GM19351 (cell line): Measurements from ENCODE around the gene RPUSD4.

Source experiments
- ATAC-seq: cut with Tn5 transposase; IDR thresholded peaks from one replicate; pipeline ENCODE4 v1.9.1; 2021; ENCODE audit warnings: mild to moderate bottlenecking, moderate library complexity; ENCODE audit not compliant: unreplicated experiment

RPUSD4 gene

DNA sequence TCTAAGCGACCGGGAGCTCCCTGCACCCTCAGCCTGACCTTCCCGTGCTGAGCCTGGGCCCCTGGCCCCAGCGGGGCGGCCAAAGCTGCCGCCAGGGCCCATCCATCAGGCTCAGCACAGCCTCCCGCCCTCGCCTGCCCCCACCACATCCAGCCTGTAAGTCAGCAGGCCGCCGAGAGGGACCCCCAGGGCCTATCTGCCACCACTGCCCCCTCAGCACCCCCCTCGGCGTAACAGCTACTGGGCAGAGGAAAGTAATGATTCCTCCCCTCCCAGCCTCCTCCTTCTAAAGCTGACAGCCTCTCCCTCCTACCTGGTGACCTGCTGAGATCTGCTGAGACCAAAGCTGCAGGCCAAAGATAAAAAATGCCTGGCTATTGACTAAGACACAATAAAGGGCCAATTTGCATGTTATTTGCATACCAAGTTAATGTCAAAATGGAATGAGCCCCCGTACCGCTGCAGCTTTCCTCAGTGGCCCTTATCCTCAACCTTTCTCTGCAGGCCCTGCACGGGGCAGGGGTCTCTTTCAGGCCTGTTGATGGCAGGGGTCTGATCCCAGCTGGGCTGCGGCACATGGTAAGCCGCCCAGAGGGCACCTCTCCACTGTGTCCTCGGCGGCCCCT lies 51.6 kb downstream of the RPUSD4 start:
- no peak for ATAC-seq

DNA sequence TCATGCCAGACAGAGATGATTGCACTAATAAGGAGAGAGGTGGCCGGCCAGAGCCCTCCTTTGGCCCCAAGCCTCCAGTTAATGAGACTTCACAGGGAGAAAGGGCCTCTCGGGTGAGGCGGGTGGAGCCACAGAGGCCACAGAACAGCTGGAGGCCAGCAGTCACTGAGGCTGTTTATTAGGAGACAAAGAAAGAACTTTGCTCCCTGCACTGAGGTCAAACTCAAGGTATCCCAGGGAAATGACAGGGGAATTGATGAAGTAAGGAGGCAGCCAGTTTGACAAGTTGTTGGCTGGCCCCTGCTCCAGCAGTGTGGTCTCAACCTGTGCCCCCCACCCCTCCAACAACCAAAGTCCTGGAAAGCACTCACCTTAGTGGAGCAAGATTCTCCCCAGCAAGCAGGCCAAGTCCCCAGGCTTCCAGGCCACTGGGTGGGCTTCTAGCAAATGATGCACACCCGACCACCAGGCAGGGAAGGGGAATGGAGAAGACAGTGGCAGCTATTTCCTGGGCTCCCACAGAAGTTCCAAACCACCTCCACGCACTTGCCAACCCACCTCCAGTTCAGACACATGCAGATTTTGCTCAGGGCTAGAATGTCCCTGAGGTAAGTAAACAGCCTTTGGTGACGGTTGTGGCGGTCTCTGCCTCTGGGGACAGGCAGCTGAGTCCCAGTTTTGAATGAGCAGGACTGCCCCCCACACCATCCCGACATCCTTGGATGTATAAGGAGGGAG lies 53.2 kb downstream of the RPUSD4 start:
- no peak for ATAC-seq

DNA sequence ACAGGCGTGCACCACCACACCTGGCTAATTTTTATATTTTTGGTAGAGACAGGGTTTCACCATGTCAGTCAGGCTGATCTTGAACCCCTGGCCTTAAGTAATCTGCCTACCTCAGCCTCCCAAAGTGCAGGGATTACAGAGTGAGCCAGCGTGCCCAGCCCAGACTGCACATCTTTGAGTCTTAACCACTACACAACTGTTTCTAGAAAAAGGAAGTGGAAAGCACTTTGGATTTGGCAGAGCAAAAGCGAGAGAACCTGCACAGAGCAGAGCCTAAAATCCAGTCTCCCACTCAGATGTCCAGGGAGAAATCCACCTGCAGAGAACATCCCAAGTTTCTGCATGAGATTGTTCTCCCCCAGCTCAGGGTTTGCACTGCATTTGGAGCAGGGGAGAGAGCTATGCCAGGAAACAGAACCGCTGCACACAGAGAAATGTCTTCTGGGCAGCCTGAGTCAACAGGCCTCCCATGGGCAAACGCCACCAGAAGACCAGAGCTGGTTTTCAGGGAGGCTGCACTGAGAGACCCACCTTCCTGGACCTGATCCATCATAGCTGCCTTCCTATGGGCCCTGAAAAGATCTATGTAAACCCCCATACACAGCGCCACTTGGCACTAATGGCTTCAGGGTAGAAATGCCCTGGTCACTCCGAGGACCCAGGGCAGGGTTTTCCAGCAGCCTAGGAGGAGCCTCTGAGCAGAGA lies 54.0 kb downstream of the RPUSD4 start:
- ATAC-seq = no peak

DNA sequence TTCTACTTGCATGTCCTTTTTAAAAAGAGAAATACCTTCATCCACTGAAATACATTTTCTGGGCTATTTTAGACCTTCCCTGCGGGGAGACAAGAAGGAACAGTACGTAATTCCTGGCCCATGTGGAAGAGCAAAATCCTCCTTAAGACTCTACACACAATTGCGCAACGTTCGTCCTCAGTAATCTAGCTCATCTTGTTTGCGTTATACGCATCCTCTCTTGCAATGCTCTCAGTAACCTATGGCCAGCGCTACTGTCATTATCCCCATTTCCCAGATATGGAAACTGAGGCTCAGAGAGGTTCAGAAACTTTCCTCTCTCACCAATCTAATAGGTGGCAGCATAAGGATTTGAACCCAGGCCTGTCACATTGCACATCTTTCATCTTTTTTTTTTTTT lies 54.6 kb downstream of the RPUSD4 start:
- no peak for ATAC-seq

DNA sequence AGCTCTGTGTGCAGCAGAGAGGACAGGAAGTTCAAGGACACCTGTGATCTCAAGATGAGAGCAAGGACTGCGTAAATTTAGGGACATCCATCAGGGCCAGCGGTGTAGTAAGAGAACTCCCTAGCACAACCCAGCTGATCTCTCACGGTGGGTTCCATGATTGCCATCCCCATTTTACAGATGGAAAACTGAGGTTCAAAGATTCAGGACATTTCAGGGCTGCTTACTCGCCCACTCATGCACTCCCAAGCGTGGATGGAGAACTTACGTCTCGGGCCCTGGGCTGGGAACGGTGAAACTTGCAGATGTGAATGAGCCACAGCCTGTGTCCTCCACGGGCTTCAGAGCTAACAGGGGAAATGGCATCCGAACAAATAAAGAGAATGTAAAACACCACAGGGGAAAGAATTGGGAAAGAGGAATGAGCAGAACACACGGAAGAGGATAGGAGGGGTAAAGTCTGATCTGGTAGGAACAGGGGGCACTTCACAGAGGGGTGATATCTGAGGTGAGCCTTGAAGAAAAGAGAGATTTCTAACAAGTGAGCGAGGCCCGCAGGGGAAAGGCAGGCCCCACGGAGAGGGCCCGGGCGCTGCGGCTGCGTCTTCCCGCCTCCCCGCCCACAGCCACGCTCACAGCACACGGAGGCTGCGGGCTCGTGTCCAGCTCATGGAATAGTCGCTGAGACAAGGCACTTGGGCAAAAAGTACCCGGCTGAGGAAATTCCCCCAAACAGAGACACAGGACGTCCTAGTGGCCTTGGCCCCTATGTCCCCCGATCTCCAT lies 55.9 kb downstream of the RPUSD4 start:
- no peak for ATAC-seq

DNA sequence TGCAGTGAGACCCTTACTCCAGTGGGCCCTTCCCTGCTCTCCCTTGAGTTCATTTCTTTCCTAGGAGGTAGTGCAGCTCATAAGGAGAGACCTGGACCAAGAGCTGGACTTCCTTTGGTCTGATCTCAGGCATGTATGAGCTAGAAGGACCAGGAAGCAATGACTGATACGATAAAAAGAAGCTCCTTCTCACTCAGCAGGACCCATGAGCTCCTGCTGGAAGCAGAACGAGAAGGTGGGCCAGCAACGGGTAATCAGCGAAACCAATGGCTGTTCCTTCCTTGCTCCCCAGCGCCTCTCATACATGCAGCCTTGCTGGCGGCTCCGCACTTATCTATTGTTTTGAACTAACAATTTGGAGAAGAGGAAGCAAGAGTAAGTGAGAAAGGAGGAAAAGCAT lies 56.8 kb downstream of the RPUSD4 start:
- no peak for ATAC-seq

DNA sequence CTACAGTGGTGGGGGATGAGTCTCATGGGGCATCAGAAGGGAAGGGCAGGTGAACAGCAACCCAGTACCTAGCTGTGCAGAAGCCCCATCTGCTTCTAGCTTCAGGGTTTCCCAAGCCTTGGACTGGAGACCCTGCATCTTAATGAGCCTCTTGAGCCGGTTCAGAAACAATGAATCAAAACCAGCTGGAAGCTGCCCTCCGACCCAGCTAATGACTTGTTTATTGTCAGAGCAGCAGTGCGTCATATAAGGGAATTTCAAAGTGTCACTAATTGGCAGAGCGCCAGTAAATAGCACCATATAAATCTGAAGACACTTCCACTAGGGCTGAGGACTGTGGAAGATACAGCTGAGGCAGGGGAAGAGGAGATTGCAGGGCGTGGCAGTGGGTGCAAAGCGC lies 57.5 kb downstream of the RPUSD4 start:
- no peak for ATAC-seq

DNA sequence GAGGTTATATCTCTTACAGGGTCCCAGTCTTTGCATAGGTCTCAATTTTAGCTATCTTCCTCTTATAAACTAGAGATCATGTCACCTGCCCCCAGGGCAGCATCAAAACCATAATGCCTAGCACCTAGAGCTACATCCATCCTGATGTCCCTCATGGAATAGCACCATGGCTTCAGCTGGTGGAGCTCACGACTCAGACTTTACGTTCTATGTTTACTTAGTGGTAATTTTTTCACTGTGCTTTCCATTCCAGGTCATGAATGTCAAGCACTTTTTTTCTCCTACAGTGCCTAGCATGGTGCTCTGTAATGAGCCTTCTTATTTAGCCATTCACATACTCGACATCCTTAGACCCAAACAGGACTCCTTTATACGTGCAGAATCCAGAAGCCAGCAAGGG lies 58.4 kb downstream of the RPUSD4 start:
- ATAC-seq = no peak

DNA sequence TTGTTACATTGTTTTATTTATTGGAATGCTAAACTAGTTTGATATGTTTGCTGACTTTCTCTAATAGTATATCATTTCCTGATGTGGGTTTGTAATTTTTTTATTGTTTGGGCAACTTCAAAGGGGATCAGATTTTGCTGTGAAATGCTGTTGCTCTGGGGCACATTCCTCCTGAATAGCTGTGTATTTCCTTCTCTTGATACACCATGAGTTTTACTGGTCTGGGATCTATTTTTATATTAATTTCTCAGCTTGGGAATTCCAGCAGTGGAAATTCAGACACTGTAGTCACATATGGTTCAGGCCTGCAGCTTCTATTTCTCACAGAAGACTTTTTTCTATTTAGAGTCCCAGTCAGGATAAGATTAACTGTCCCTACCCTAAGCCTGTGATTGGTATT lies 58.9 kb downstream of the RPUSD4 start:
- no peak for ATAC-seq

DNA sequence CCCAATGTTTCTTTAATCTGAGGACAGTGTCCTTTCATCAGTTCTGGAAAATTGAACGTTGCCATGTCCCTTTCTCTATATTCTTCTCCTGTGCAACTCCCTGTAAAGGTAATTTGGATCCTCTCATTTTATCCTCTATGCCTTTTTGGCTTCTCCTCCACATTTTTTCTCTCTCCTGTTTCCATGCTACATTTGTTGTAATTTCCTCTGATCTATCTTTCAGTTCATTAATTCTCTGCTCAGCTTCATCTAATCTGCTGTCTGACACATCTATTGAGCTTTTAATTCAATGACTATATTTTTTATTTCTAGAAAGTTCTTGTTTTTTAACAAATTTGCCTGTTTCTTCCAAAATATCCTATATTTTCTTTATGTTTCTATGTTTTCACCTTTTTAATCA lies 59.3 kb downstream of the RPUSD4 start:
- no peak for ATAC-seq
